HCT116 (cell line): Measurements from ENCODE around the gene MKNK1. TPM values are rescaled to one million over a fixed set of nuclear protein-coding genes. Genes with fewer than 3 reads are reported as not detected.
A peak's percentile ranks its signal among the peaks of the same experiment; 100 is the strongest.

Source experiments
- ATAC-seq: fragments of 200-7000 bp; cut with Tn5 transposase; 2 replicates; pipeline ENCODE4 v1.9.1; 2020; ENCODE audit warnings: mild to moderate bottlenecking, moderate library complexity
- BruUV-seq: library from RNA; stranded (reverse); fragments of 400-500 nt; replicated peaks from 2 replicates; lab custom pipeline; 2021; lab: Mats Ljungman, UMichigan
- CTCF ChIA-PET: fragments of 300-600 bp; sonication (Branson Sonifier 250); formaldehyde crosslinking; loops from one replicate; lab custom pipeline; 2021; ENCODE audit warnings: antibody characterized with exemption; lab: Charles Lee
- POLR2A ChIA-PET: fragments of 300-600, 350-600 bp; sonication (Branson Sonifier 250); formaldehyde crosslinking; loops from one replicate; lab custom pipeline; 2021; ENCODE audit warnings: antibody characterized with exemption; lab: Charles Lee
- RAD21 ChIA-PET, 2 experiments: fragments of 300-600 bp; sonication (Branson Sonifier 250); formaldehyde crosslinking; loops; one replicate each; lab custom pipeline; 2023; ENCODE audit warnings: low total read pairs in 2 of 2; ENCODE audit not compliant: uncharacterized antibody in 2 of 2, unreplicated experiment in 2 of 2, low non-redundant PET in 1 of 2; lab: Charles Lee
- DNase-seq: peaks from one replicate; pipeline ENCODE4 v3.0.0-alpha.2; 2010; ENCODE audit warnings: low read depth, low spot score
- H2AFZ ChIP-seq: fragments of 200-600 bp; shearing (Covaris generic), sonication (generic); 2 replicates; pipeline ENCODE4 v1.6.1; 2017; ENCODE audit warnings: low read depth, mixed run types, mixed read lengths, antibody characterized with exemption, low read length; ENCODE audit not compliant: poor library complexity, severe bottlenecking
- H3K27ac ChIP-seq: 2 replicates; pipeline ENCODE4 v1.5.1; 2012; ENCODE audit warnings: low read depth, low read length
- H3K27me3 ChIP-seq: fragments of 200-600 bp; sonication (generic); 2 replicates; pipeline ENCODE4 v1.6.1; 2016; ENCODE audit warnings: mixed run types, low read length, mixed read lengths; ENCODE audit not compliant: insufficient read depth
- H3K36me3 ChIP-seq, 2 experiments: fragments of 200-500 bp in 1 of 2; fragments of 200-600 bp in 1 of 2; sonication (Bioruptor generic) in 1 of 2; sonication (generic) in 1 of 2; 2 replicates each; pipeline versions ENCODE4 v1.5.1 to v1.6.1; 2014 to 2016; ENCODE audit warnings: low read length in 2 of 2, inconsistent platforms in 1 of 2, mixed read lengths in 1 of 2, mixed run types in 1 of 2; ENCODE audit not compliant: insufficient read depth in 2 of 2, control insufficient read depth in 1 of 2
- H3K4me1 ChIP-seq, 2 experiments: fragments of 200-600 bp in 1 of 2; sonication (generic) in 1 of 2; 2 replicates each; pipeline versions ENCODE4 v1.5.1 to v1.6.1; 2012 to 2017; ENCODE audit warnings: low read length in 2 of 2, inconsistent platforms in 1 of 2, mild to moderate bottlenecking in 1 of 2, mixed read lengths in 1 of 2, mixed run types in 1 of 2, moderate library complexity in 1 of 2; ENCODE audit not compliant: insufficient read depth in 2 of 2, control insufficient read depth in 1 of 2
- H3K4me2 ChIP-seq: fragments of 200-600 bp; sonication (generic); 2 replicates; pipeline ENCODE4 v1.6.1; 2017; ENCODE audit warnings: mixed run types, low read length, mixed read lengths
- H3K4me3 ChIP-seq, 2 experiments: fragments of 200-600 bp in 1 of 2; sonication (generic) in 1 of 2; replicated peaks in 1 of 2; 2 replicates each; pipeline ENCODE4 v1.5.1; 2011 to 2016; ENCODE audit warnings: low read length in 2 of 2, control low read depth in 1 of 2, low read depth in 1 of 2, mild to moderate bottlenecking in 1 of 2, mixed read lengths in 1 of 2, mixed run types in 1 of 2
- H3K79me2 ChIP-seq: fragments of 200-600 bp; sonication (generic); 2 replicates; pipeline ENCODE4 v1.6.1; 2017; ENCODE audit warnings: mild to moderate bottlenecking, mixed run types, low read length, moderate library complexity, mixed read lengths; ENCODE audit not compliant: insufficient read depth
- H3K9ac ChIP-seq: fragments of 200-600 bp; sonication (generic); 2 replicates; pipeline ENCODE4 v1.6.1; 2016; ENCODE audit warnings: low read length, mixed read lengths
- H3K9me2 ChIP-seq: fragments of 200-600 bp; sonication (generic), shearing (Covaris generic); 2 replicates; pipeline ENCODE4 v1.6.1; 2017; ENCODE audit warnings: mixed run types, mild to moderate bottlenecking, moderate library complexity; ENCODE audit not compliant: insufficient read depth
- H3K9me3 ChIP-seq, 2 experiments: fragments of 200-500 bp in 1 of 2; fragments of 200-600 bp in 1 of 2; sonication (Bioruptor generic) in 1 of 2; sonication (generic) in 1 of 2; 2 replicates each; pipeline ENCODE4 v1.6.1; 2014 to 2017; ENCODE audit warnings: low read length in 2 of 2, mixed read lengths in 2 of 2, inconsistent platforms in 1 of 2, low read depth in 1 of 2, mild to moderate bottlenecking in 1 of 2, mixed run types in 1 of 2, moderate library complexity in 1 of 2; ENCODE audit not compliant: control insufficient read depth in 1 of 2, insufficient read depth in 1 of 2
- H4K20me1 ChIP-seq: fragments of 200-600 bp; sonication (generic), shearing (Covaris generic); 2 replicates; pipeline ENCODE4 v1.6.1; 2017; ENCODE audit warnings: mixed run types, mild to moderate bottlenecking, moderate library complexity; ENCODE audit not compliant: insufficient read depth
- ATF3 ChIP-seq: IDR thresholded peaks from 2 replicates; pipeline ENCODE4 v1.6.1; 2012
- CBX3 ChIP-seq: IDR thresholded peaks from 2 replicates; pipeline ENCODE4 v1.6.1; 2012; ENCODE audit warnings: low read depth
- CEBPB ChIP-seq: IDR thresholded peaks from 2 replicates; pipeline ENCODE4 v1.6.1; 2012; ENCODE audit warnings: low read depth
- CTCF ChIP-seq, 3 experiments: fragments of 200-600 bp in 1 of 3; sonication (generic) in 1 of 3; IDR thresholded peaks in 2 of 3; conservative IDR thresholded peaks in 1 of 3; 2 replicates each; pipeline ENCODE4 v1.5.1; 2012 to 2017; ENCODE audit warnings: low read depth in 2 of 3, low read length in 2 of 3, antibody characterized with exemption in 1 of 3, borderline replicate concordance in 1 of 3, control low read depth in 1 of 3, mild to moderate bottlenecking in 1 of 3, mixed read lengths in 1 of 3, mixed run types in 1 of 3, moderate library complexity in 1 of 3; ENCODE audit not compliant: insufficient read depth in 1 of 3
- EGR1 ChIP-seq: IDR thresholded peaks from 2 replicates; pipeline ENCODE4 v1.6.1; 2012; ENCODE audit warnings: low read depth
- EZH2 ChIP-seq: fragments of 200-600 bp; sonication (generic); IDR thresholded peaks from 2 replicates; pipeline ENCODE4 v1.6.1; 2017; ENCODE audit warnings: antibody characterized with exemption, mixed run types
- JUND ChIP-seq: IDR thresholded peaks from 2 replicates; pipeline ENCODE4 v1.6.1; 2012
- POLR2AphosphoS5 ChIP-seq: IDR thresholded peaks from 2 replicates; pipeline ENCODE4 v1.6.1; 2011; ENCODE audit warnings: mild to moderate bottlenecking, low read depth, low read length, moderate library complexity
- RAD21 ChIP-seq: IDR thresholded peaks from 2 replicates; pipeline ENCODE4 v1.6.1; 2012; ENCODE audit warnings: low read depth, mild to moderate bottlenecking
- SIN3A ChIP-seq: IDR thresholded peaks from 2 replicates; pipeline ENCODE4 v1.6.1; 2012; ENCODE audit warnings: low read depth
- SP1 ChIP-seq: IDR thresholded peaks from 2 replicates; pipeline ENCODE4 v1.6.1; 2012; ENCODE audit warnings: low read depth
- YY1 ChIP-seq: IDR thresholded peaks from 2 replicates; pipeline ENCODE4 v1.6.1; 2011; ENCODE audit warnings: low read length, low read depth, moderate library complexity, mild to moderate bottlenecking; ENCODE audit not compliant: insufficient replicate concordance; ENCODE audit errors: extremely low read depth
- ZFX ChIP-seq: fragments of 450-650 bp; IDR thresholded peaks from 2 replicates; pipeline ENCODE4 v1.6.1; 2017
- intact Hi-C: fragments of 100-400 bp; cut with micrococcal nuclease; formaldehyde crosslinking; loops from 2 replicates; pipeline ENCODE4 v1.10.0; 2022
- total RNA-seq: library from RNA; stranded (reverse); gene quantifications from one replicate; pipeline ENCODE4 v1.2.1, GENCODE V29; 2021; ENCODE audit not compliant: unreplicated experiment
- TF ChIP-seq, protein P1 (sequence below): IDR thresholded peaks from 2 replicates; pipeline ENCODE4 v1.6.1; 2012
- TF ChIP-seq, protein P2 (sequence below): IDR thresholded peaks from 2 replicates; pipeline ENCODE4 v1.6.1; 2012; ENCODE audit warnings: low read depth

Gene MKNK1
- total RNA-seq, 1 experiment from 2014 or later: 30.9 TPM

- ChIA-PET RAD21 (interaction anchor here in 1 of 2 experiments (0.5 kb wide), 1 partner anchor 124 kb away, joined by 3 read pairs; no protein-coding TSS in a partner anchor), CTCF (interaction anchor here (1.3 to 5.5 kb wide), 3 partner anchors 17 to 85 kb away, joined by 5 to 67 read pairs (median 8); no protein-coding TSS in a partner anchor), POLR2A (no interaction called here)
- no peaks in the 10 kb centered on the region for H3K79me2 ChIP-seq
- no peaks in the 10 kb centered on the region for H3K36me3 ChIP-seq
- ATAC-seq (peak; percentile 39), DNase-seq (no peak)
- no peaks in the 10 kb centered on the region for H3K9me2 ChIP-seq
- TF ChIP-seq CBX3 (no peak), CTCF (IDR thresholded peaks at IDR 0.05 in 2 of 3, conservative IDR thresholded peaks at IDR 0.05 in 1 of 3; ENCODE audit: borderline replicate concordance in 1 of 3, insufficient read depth in 1 of 3, low read depth in 2 of 3, low read length in 2 of 3) (peak; percentile 12 to 38 (median 38); a peak in 4 of 6 replicates), RAD21 (peak; percentile 37; the same call in 1 of the 2 replicates), EZH2 (no peak), YY1 (no peak), ZFX (no peak)
- no peaks in the 10 kb centered on the region for H4K20me1 ChIP-seq
- no peak overlapping the region for H2AFZ ChIP-seq
- H3K27me3 ChIP-seq: no peaks in the 10 kb centered on the region
- H3K4me1 ChIP-seq: peaks cover 2 to 13% of the 10 kb centered on the region in 2 experiments; a peak in 3 of 4 replicates
- H3K9me3 ChIP-seq: no peaks in the 10 kb centered on the region
- peak overlapping the region; percentile 3; the same call in 1 of the 2 replicates for H3K4me2 ChIP-seq
- no peak overlapping the region for H3K27ac ChIP-seq
- no peak overlapping the region for H3K9ac ChIP-seq
- intact Hi-C loops: no loop called here
- no peak overlapping the region for H3K4me3 ChIP-seq
- no TSS peak for BruUV-seq
These were observed 73.2 kb downstream of the MKNK1 start for GRCh38 chr1:46530791-46531409.

GRCh38 chr1:46530311-46530710 lies 73.8 kb downstream of the MKNK1 start:
- ChIA-PET CTCF (interaction anchor here (2.1 to 5.5 kb wide), 2 partner anchors 18 to 84 kb away, joined by 8 to 67 read pairs; no protein-coding TSS in a partner anchor), POLR2A (no interaction called here)
- H3K4me1 ChIP-seq: peaks cover 1 to 11% of the 10 kb centered on the region in 2 experiments; a peak in 3 of 4 replicates
- TF ChIP-seq SIN3A: no peak
- no peak for TF ChIP-seq ATF3
- TF ChIP-seq, protein P1, sequence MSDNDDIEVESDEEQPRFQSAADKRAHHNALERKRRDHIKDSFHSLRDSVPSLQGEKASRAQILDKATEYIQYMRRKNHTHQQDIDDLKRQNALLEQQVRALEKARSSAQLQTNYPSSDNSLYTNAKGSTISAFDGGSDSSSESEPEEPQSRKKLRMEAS: no peak
- TF ChIP-seq CEBPB: no peak
- no peak for TF ChIP-seq JUND
- TF ChIP-seq EGR1: no peak
- no peak for TF ChIP-seq SP1
- TF ChIP-seq YY1: no peak
- TF ChIP-seq, protein P2, sequence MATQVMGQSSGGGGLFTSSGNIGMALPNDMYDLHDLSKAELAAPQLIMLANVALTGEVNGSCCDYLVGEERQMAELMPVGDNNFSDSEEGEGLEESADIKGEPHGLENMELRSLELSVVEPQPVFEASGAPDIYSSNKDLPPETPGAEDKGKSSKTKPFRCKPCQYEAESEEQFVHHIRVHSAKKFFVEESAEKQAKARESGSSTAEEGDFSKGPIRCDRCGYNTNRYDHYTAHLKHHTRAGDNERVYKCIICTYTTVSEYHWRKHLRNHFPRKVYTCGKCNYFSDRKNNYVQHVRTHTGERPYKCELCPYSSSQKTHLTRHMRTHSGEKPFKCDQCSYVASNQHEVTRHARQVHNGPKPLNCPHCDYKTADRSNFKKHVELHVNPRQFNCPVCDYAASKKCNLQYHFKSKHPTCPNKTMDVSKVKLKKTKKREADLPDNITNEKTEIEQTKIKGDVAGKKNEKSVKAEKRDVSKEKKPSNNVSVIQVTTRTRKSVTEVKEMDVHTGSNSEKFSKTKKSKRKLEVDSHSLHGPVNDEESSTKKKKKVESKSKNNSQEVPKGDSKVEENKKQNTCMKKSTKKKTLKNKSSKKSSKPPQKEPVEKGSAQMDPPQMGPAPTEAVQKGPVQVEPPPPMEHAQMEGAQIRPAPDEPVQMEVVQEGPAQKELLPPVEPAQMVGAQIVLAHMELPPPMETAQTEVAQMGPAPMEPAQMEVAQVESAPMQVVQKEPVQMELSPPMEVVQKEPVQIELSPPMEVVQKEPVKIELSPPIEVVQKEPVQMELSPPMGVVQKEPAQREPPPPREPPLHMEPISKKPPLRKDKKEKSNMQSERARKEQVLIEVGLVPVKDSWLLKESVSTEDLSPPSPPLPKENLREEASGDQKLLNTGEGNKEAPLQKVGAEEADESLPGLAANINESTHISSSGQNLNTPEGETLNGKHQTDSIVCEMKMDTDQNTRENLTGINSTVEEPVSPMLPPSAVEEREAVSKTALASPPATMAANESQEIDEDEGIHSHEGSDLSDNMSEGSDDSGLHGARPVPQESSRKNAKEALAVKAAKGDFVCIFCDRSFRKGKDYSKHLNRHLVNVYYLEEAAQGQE: no peak
- TF ChIP-seq POLR2AphosphoS5: no peak

More at GRCh38 chr1:46530311-46530710, 73.8 kb downstream of the MKNK1 start:
- RAD21 ChIA-PET: no interaction called here
- no peak overlapping the region for H3K9ac ChIP-seq
- ATAC-seq: no peak
- H3K36me3 ChIP-seq: no peaks in the 10 kb centered on the region
- H3K27ac ChIP-seq: no peak overlapping the region
- no peaks in the 10 kb centered on the region for H3K9me2 ChIP-seq
- no peak overlapping the region for H3K4me3 ChIP-seq
- no peaks in the 10 kb centered on the region for H4K20me1 ChIP-seq
- no peaks in the 10 kb centered on the region for H3K79me2 ChIP-seq
- H3K27me3 ChIP-seq: no peaks in the 10 kb centered on the region
- DNase-seq: no peak
- no peaks in the 10 kb centered on the region for H3K9me3 ChIP-seq
- no peak overlapping the region for H3K4me2 ChIP-seq
- intact Hi-C loops: no loop called here
- no TSS peak for BruUV-seq
- H2AFZ ChIP-seq: no peak overlapping the region
